C4-2B (cell line): Measurements from ENCODE around the gene EN2.

ENCODE experiments used
- ZFX ChIP-seq: fragments of 450-650 bp; IDR thresholded peaks from 2 replicates; pipeline ENCODE4 v1.6.1; 2017
- TF ChIP-seq, protein P1 (sequence below): fragments of 450-650 bp; conservative IDR thresholded peaks from 2 replicates; pipeline ENCODE4 v1.5.1; 2017; ENCODE audit warnings: mild to moderate bottlenecking

DNA sequence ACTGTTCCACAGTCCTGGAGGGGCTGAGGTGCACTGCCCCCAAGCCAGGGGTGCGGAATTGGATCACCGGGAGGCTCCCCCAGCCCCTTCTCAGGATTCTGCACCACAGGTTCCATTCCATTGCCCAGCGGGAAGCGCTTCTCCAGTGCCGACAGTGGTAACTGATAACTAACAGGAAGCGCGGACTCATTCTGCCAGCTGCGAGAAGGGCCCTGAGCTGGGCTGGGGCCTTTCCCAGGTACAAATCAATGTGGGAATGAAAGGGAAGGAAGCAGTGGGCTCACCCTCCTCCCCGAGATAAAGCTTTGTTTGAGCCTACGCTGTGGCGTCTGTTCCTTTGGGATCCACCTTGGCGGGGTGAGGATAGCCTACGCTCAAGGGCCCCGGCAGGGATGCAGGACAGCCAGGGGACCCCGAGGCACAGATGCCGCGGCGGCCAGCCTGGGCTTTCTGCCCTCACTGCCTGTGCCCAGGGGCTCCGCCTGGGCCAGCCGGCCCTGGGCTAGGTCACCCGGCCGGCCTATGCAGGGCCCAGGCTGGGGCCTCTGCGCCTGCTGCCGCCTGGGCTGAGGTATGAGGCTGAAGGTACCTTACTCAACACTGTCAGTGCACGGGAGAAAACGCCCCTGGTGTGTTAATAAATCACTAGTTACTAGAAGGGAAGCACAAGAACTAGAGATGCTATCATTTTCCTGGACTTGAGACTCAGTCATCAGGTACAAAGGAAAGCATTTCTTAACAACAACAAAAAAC is 39.4 kb downstream of the EN2 start:
- TF ChIP-seq, protein P1, sequence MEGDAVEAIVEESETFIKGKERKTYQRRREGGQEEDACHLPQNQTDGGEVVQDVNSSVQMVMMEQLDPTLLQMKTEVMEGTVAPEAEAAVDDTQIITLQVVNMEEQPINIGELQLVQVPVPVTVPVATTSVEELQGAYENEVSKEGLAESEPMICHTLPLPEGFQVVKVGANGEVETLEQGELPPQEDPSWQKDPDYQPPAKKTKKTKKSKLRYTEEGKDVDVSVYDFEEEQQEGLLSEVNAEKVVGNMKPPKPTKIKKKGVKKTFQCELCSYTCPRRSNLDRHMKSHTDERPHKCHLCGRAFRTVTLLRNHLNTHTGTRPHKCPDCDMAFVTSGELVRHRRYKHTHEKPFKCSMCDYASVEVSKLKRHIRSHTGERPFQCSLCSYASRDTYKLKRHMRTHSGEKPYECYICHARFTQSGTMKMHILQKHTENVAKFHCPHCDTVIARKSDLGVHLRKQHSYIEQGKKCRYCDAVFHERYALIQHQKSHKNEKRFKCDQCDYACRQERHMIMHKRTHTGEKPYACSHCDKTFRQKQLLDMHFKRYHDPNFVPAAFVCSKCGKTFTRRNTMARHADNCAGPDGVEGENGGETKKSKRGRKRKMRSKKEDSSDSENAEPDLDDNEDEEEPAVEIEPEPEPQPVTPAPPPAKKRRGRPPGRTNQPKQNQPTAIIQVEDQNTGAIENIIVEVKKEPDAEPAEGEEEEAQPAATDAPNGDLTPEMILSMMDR, result no peak
- no peak for TF ChIP-seq ZFX
